HCT116 (cell line): ENCODE results near the gene HDAC10. TPM values are rescaled to one million over a fixed set of nuclear protein-coding genes. Genes with fewer than 3 reads are reported as not detected.

Experiments used
- ATAC-seq: fragments of 200-7000 bp; cut with Tn5 transposase; 2 replicates; pipeline ENCODE4 v1.9.1; 2020; ENCODE audit warnings: mild to moderate bottlenecking, moderate library complexity
- BruUV-seq: library from RNA; stranded (reverse); fragments of 400-500 nt; replicated peaks from 2 replicates; lab custom pipeline; 2021; lab: Mats Ljungman, UMichigan
- CTCF ChIA-PET: fragments of 300-600 bp; sonication (Branson Sonifier 250); formaldehyde crosslinking; loops from one replicate; lab custom pipeline; 2021; ENCODE audit warnings: antibody characterized with exemption; lab: Charles Lee
- POLR2A ChIA-PET: fragments of 300-600, 350-600 bp; sonication (Branson Sonifier 250); formaldehyde crosslinking; loops from one replicate; lab custom pipeline; 2021; ENCODE audit warnings: antibody characterized with exemption; lab: Charles Lee
- RAD21 ChIA-PET, 2 experiments: fragments of 300-600 bp; sonication (Branson Sonifier 250); formaldehyde crosslinking; loops; one replicate each; lab custom pipeline; 2023; ENCODE audit warnings: low total read pairs in 2 of 2; ENCODE audit not compliant: uncharacterized antibody in 2 of 2, unreplicated experiment in 2 of 2, low non-redundant PET in 1 of 2; lab: Charles Lee
- DNase-seq: peaks from one replicate; pipeline ENCODE4 v3.0.0-alpha.2; 2010; ENCODE audit warnings: low read depth, low spot score
- H2AFZ ChIP-seq: fragments of 200-600 bp; shearing (Covaris generic), sonication (generic); 2 replicates; pipeline ENCODE4 v1.6.1; 2017; ENCODE audit warnings: low read depth, mixed run types, mixed read lengths, antibody characterized with exemption, low read length; ENCODE audit not compliant: poor library complexity, severe bottlenecking
- H3K27ac ChIP-seq: 2 replicates; pipeline ENCODE4 v1.5.1; 2012; ENCODE audit warnings: low read depth, low read length
- H3K27me3 ChIP-seq: fragments of 200-600 bp; sonication (generic); 2 replicates; pipeline ENCODE4 v1.6.1; 2016; ENCODE audit warnings: mixed run types, low read length, mixed read lengths; ENCODE audit not compliant: insufficient read depth
- H3K36me3 ChIP-seq, 2 experiments: fragments of 200-500 bp in 1 of 2; fragments of 200-600 bp in 1 of 2; sonication (Bioruptor generic) in 1 of 2; sonication (generic) in 1 of 2; 2 replicates each; pipeline versions ENCODE4 v1.5.1 to v1.6.1; 2014 to 2016; ENCODE audit warnings: low read length in 2 of 2, inconsistent platforms in 1 of 2, mixed read lengths in 1 of 2, mixed run types in 1 of 2; ENCODE audit not compliant: insufficient read depth in 2 of 2, control insufficient read depth in 1 of 2
- H3K4me1 ChIP-seq, 2 experiments: fragments of 200-600 bp in 1 of 2; sonication (generic) in 1 of 2; 2 replicates each; pipeline versions ENCODE4 v1.5.1 to v1.6.1; 2012 to 2017; ENCODE audit warnings: low read length in 2 of 2, inconsistent platforms in 1 of 2, mild to moderate bottlenecking in 1 of 2, mixed read lengths in 1 of 2, mixed run types in 1 of 2, moderate library complexity in 1 of 2; ENCODE audit not compliant: insufficient read depth in 2 of 2, control insufficient read depth in 1 of 2
- H3K4me2 ChIP-seq: fragments of 200-600 bp; sonication (generic); 2 replicates; pipeline ENCODE4 v1.6.1; 2017; ENCODE audit warnings: mixed run types, low read length, mixed read lengths
- H3K4me3 ChIP-seq, 2 experiments: fragments of 200-600 bp in 1 of 2; sonication (generic) in 1 of 2; replicated peaks in 1 of 2; 2 replicates each; pipeline ENCODE4 v1.5.1; 2011 to 2016; ENCODE audit warnings: low read length in 2 of 2, control low read depth in 1 of 2, low read depth in 1 of 2, mild to moderate bottlenecking in 1 of 2, mixed read lengths in 1 of 2, mixed run types in 1 of 2
- H3K79me2 ChIP-seq: fragments of 200-600 bp; sonication (generic); 2 replicates; pipeline ENCODE4 v1.6.1; 2017; ENCODE audit warnings: mild to moderate bottlenecking, mixed run types, low read length, moderate library complexity, mixed read lengths; ENCODE audit not compliant: insufficient read depth
- H3K9ac ChIP-seq: fragments of 200-600 bp; sonication (generic); 2 replicates; pipeline ENCODE4 v1.6.1; 2016; ENCODE audit warnings: low read length, mixed read lengths
- H3K9me2 ChIP-seq: fragments of 200-600 bp; sonication (generic), shearing (Covaris generic); 2 replicates; pipeline ENCODE4 v1.6.1; 2017; ENCODE audit warnings: mixed run types, mild to moderate bottlenecking, moderate library complexity; ENCODE audit not compliant: insufficient read depth
- H3K9me3 ChIP-seq, 2 experiments: fragments of 200-500 bp in 1 of 2; fragments of 200-600 bp in 1 of 2; sonication (Bioruptor generic) in 1 of 2; sonication (generic) in 1 of 2; 2 replicates each; pipeline ENCODE4 v1.6.1; 2014 to 2017; ENCODE audit warnings: low read length in 2 of 2, mixed read lengths in 2 of 2, inconsistent platforms in 1 of 2, low read depth in 1 of 2, mild to moderate bottlenecking in 1 of 2, mixed run types in 1 of 2, moderate library complexity in 1 of 2; ENCODE audit not compliant: control insufficient read depth in 1 of 2, insufficient read depth in 1 of 2
- H4K20me1 ChIP-seq: fragments of 200-600 bp; sonication (generic), shearing (Covaris generic); 2 replicates; pipeline ENCODE4 v1.6.1; 2017; ENCODE audit warnings: mixed run types, mild to moderate bottlenecking, moderate library complexity; ENCODE audit not compliant: insufficient read depth
- ATF3 ChIP-seq: IDR thresholded peaks from 2 replicates; pipeline ENCODE4 v1.6.1; 2012
- CEBPB ChIP-seq: IDR thresholded peaks from 2 replicates; pipeline ENCODE4 v1.6.1; 2012; ENCODE audit warnings: low read depth
- CTCF ChIP-seq, 3 experiments: fragments of 200-600 bp in 1 of 3; sonication (generic) in 1 of 3; IDR thresholded peaks in 2 of 3; conservative IDR thresholded peaks in 1 of 3; 2 replicates each; pipeline ENCODE4 v1.5.1; 2012 to 2017; ENCODE audit warnings: low read depth in 2 of 3, low read length in 2 of 3, antibody characterized with exemption in 1 of 3, borderline replicate concordance in 1 of 3, control low read depth in 1 of 3, mild to moderate bottlenecking in 1 of 3, mixed read lengths in 1 of 3, mixed run types in 1 of 3, moderate library complexity in 1 of 3; ENCODE audit not compliant: insufficient read depth in 1 of 3
- EGR1 ChIP-seq: IDR thresholded peaks from 2 replicates; pipeline ENCODE4 v1.6.1; 2012; ENCODE audit warnings: low read depth
- EZH2 ChIP-seq: fragments of 200-600 bp; sonication (generic); IDR thresholded peaks from 2 replicates; pipeline ENCODE4 v1.6.1; 2017; ENCODE audit warnings: antibody characterized with exemption, mixed run types
- EZH2phosphoT487 ChIP-seq: fragments of 200-600 bp; IDR thresholded peaks from 2 replicates; pipeline ENCODE4 v1.6.1; 2018; ENCODE audit warnings: antibody characterized with exemption, borderline replicate concordance
- FOSL1 ChIP-seq: IDR thresholded peaks from 2 replicates; pipeline ENCODE4 v1.6.1; 2012; ENCODE audit warnings: low read depth
- POLR2A ChIP-seq: IDR thresholded peaks from 2 replicates; pipeline ENCODE4 v1.7.0; 2011; ENCODE audit warnings: borderline replicate concordance; ENCODE audit not compliant: insufficient read depth, insufficient read length; ENCODE audit errors: extremely low read depth
- POLR2AphosphoS5 ChIP-seq: IDR thresholded peaks from 2 replicates; pipeline ENCODE4 v1.6.1; 2011; ENCODE audit warnings: mild to moderate bottlenecking, low read depth, low read length, moderate library complexity
- RAD21 ChIP-seq: IDR thresholded peaks from 2 replicates; pipeline ENCODE4 v1.6.1; 2012; ENCODE audit warnings: low read depth, mild to moderate bottlenecking
- SP1 ChIP-seq: IDR thresholded peaks from 2 replicates; pipeline ENCODE4 v1.6.1; 2012; ENCODE audit warnings: low read depth
- SRF ChIP-seq: IDR thresholded peaks from 2 replicates; pipeline ENCODE4 v1.6.1; 2012; ENCODE audit warnings: low read depth
- TCF7L2 ChIP-seq: IDR thresholded peaks from 2 replicates; pipeline ENCODE4 v1.7.0; 2011; ENCODE audit warnings: borderline replicate concordance, inconsistent platforms; ENCODE audit not compliant: insufficient read depth, insufficient read length; ENCODE audit errors: extremely low read depth
- YY1 ChIP-seq: IDR thresholded peaks from 2 replicates; pipeline ENCODE4 v1.6.1; 2011; ENCODE audit warnings: low read length, low read depth, moderate library complexity, mild to moderate bottlenecking; ENCODE audit not compliant: insufficient replicate concordance; ENCODE audit errors: extremely low read depth
- ZFX ChIP-seq: fragments of 450-650 bp; IDR thresholded peaks from 2 replicates; pipeline ENCODE4 v1.6.1; 2017
- intact Hi-C: fragments of 100-400 bp; cut with micrococcal nuclease; formaldehyde crosslinking; loops from 2 replicates; pipeline ENCODE4 v1.10.0; 2022
- total RNA-seq: library from RNA; stranded (reverse); gene quantifications from one replicate; pipeline ENCODE4 v1.2.1, GENCODE V29; 2021; ENCODE audit not compliant: unreplicated experiment

The HDAC10 gene
- total RNA-seq, 1 experiment from 2014 or later, result 67.5 TPM

GRCh38 chr22:50208430-50208938 is 42.6 kb downstream of the HDAC10 start:
- no peak overlapping the region for H3K4me2 ChIP-seq
- DNase-seq, result no peak
- intact Hi-C loops, result loop anchor here (10.0 kb wide), 1 partner anchor 274 kb away; no protein-coding TSS in a partner anchor
- H3K9ac ChIP-seq, result no peak overlapping the region
- ChIA-PET POLR2A (no interaction called here), RAD21 (no interaction called here)
- H4K20me1 ChIP-seq, result no peaks in the 10 kb centered on the region
- BruUV-seq, result no TSS peak
- H3K27ac ChIP-seq, result no peak overlapping the region
- no peak overlapping the region for H3K4me3 ChIP-seq
- TF ChIP-seq ZFX (no peak), ATF3 (no peak), YY1 (no peak), SP1 (no peak), EGR1 (no peak), POLR2A (no peak), CEBPB (no peak), RAD21 (no peak), FOSL1 (no peak), SRF (no peak), EZH2 (no peak), TCF7L2 (no peak), CTCF (IDR thresholded peaks at IDR 0.05 in 2 of 3, conservative IDR thresholded peaks at IDR 0.05 in 1 of 3; ENCODE audit: borderline replicate concordance in 1 of 3, insufficient read depth in 1 of 3, low read depth in 2 of 3, low read length in 2 of 3) (no peak), EZH2phosphoT487 (no peak), POLR2AphosphoS5 (no peak)
- TF ChIP-seq, all 23 proteins: peak for 0
- ATAC-seq, result no peak
- Histone ChIP-seq H3K27me3 (no peaks in the 10 kb centered on the region), H3K4me1 (peaks cover 0 to 16% of the 10 kb centered on the region in 2 experiments; a peak in 2 of 4 replicates), H3K9me2 (no peaks in the 10 kb centered on the region), H2AFZ (no peak overlapping the region), H3K79me2 (peaks cover 13% of the 10 kb centered on the region; the same call in 1 of the 2 replicates), H3K36me3 (peaks cover 6 to 18% of the 10 kb centered on the region in 2 experiments; a peak in 3 of 4 replicates), H3K9me3 (peaks cover 0 to 3% of the 10 kb centered on the region in 2 experiments; a peak in 1 of 4 replicates)
- CTCF ChIA-PET, result interaction anchor here (1.0 to 1.7 kb wide), 3 partner anchors 33 to 278 kb away, joined by 3 to 7 read pairs (median 5); no protein-coding TSS in a partner anchor
